Suppressor macrophage (primary cell): Measurements from ENCODE around the gene ZNF236.

Experiments
- DNase-seq, 4 experiments: peaks; one replicate each; pipeline ENCODE4 v3.0.0-alpha.2; 2020 to 2022

The ZNF236 gene

GRCh38 chr18:76821875-76822505 is 367 bp upstream of the ZNF236 start:
- DNase-seq, result peak; percentile 79 to 89 (median 84)

- no peak for DNase-seq
These were observed 793 bp downstream of the ZNF236 start for GRCh38 chr18:76823161-76823538.

- peak; percentile 42 to 69 (median 53) for DNase-seq
These were observed 1.2 kb downstream of the ZNF236 start for GRCh38 chr18:76823587-76824011.

GRCh38 chr18:76824145-76824676 is 1.9 kb downstream of the ZNF236 start:
- DNase-seq, result no peak

- no peak for DNase-seq
These were observed 2.4 kb downstream of the ZNF236 start for GRCh38 chr18:76824754-76825153.

- no peak for DNase-seq
These were observed 5.1 kb downstream of the ZNF236 start for GRCh38 chr18:76827205-76828200.

GRCh38 chr18:76834379-76834778 is 12.0 kb downstream of the ZNF236 start:
- DNase-seq, result no peak

GRCh38 chr18:76835380-76835779 is 13.0 kb downstream of the ZNF236 start:
- DNase-seq, result no peak

GRCh38 chr18:76837071-76837470 is 14.7 kb downstream of the ZNF236 start:
- DNase-seq, result no peak

GRCh38 chr18:76838182-76838581 is 15.8 kb downstream of the ZNF236 start:
- DNase-seq, result no peak

GRCh38 chr18:76839086-76839794 is 16.9 kb downstream of the ZNF236 start:
- DNase-seq, result no peak

- DNase-seq, result no peak
These were observed 20.6 kb downstream of the ZNF236 start for GRCh38 chr18:76842837-76843530.

- DNase-seq, result no peak
These were observed 21.8 kb downstream of the ZNF236 start for GRCh38 chr18:76844144-76844543.

GRCh38 chr18:76844742-76845477 is 22.6 kb downstream of the ZNF236 start:
- DNase-seq, result no peak

GRCh38 chr18:76846217-76846616 is 23.9 kb downstream of the ZNF236 start:
- DNase-seq, result no peak

GRCh38 chr18:76847916-76848315 is 25.6 kb downstream of the ZNF236 start:
- no peak for DNase-seq

GRCh38 chr18:76850112-76850511 is 27.8 kb downstream of the ZNF236 start:
- no peak for DNase-seq

GRCh38 chr18:76855594-76855993 is 33.2 kb downstream of the ZNF236 start:
- no peak for DNase-seq

GRCh38 chr18:76857476-76857875 is 35.1 kb downstream of the ZNF236 start:
- no peak for DNase-seq

- DNase-seq, result no peak
These were observed 37.4 kb downstream of the ZNF236 start for GRCh38 chr18:76859474-76860339.

- no peak for DNase-seq
These were observed 38.1 kb downstream of the ZNF236 start for GRCh38 chr18:76860411-76860810.
